HL-60 (cell line): ENCODE measurements around the gene EPHA6.

Experiments
- DNase-seq, 2 experiments: peaks; one replicate each; pipeline ENCODE4 v3.0.0-alpha.2; 2010 to 2020; ENCODE audit warnings: low read depth in 1 of 2, low spot score in 1 of 2
- H3K27ac ChIP-seq: fragments of 250-450 bp; sonication (Bioruptor Pico); replicated peaks from 2 replicates; pipeline ENCODE4 v1.5.1; 2020; ENCODE audit warnings: mild to moderate bottlenecking, moderate library complexity
- H3K27me3 ChIP-seq: fragments of 250-450 bp; sonication (Bioruptor Pico); 2 replicates; pipeline ENCODE4 v1.5.1; 2021; ENCODE audit warnings: mild to moderate bottlenecking, moderate library complexity; ENCODE audit not compliant: insufficient read depth, poor library complexity, severe bottlenecking
- H3K4me3 ChIP-seq: replicated peaks from 2 replicates; pipeline ENCODE4 v1.5.1; 2011; ENCODE audit warnings: mild to moderate bottlenecking, control low read depth, low read length; ENCODE audit not compliant: insufficient read depth
- GABPA ChIP-seq: IDR thresholded peaks from 2 replicates; pipeline ENCODE4 v1.6.1; 2012; ENCODE audit warnings: low read depth
- POLR2AphosphoS5 ChIP-seq: IDR thresholded peaks from 2 replicates; pipeline ENCODE4 v1.6.1; 2012; ENCODE audit warnings: low read depth
- SPI1 ChIP-seq: IDR thresholded peaks from 2 replicates; pipeline ENCODE4 v1.6.1; 2012; ENCODE audit warnings: low read depth, mild to moderate bottlenecking, borderline replicate concordance
- TF ChIP-seq, protein P1 (sequence below): IDR thresholded peaks from 2 replicates; pipeline ENCODE4 v1.6.1; 2012; ENCODE audit warnings: low read depth; ENCODE audit not compliant: insufficient replicate concordance
- TF ChIP-seq, protein P2 (sequence below): IDR thresholded peaks from one replicate; pipeline ENCODE4 v1.5.1; 2011; ENCODE audit warnings: low read length, control low read depth, inconsistent platforms; ENCODE audit not compliant: insufficient read depth

The EPHA6 gene

DNA sequence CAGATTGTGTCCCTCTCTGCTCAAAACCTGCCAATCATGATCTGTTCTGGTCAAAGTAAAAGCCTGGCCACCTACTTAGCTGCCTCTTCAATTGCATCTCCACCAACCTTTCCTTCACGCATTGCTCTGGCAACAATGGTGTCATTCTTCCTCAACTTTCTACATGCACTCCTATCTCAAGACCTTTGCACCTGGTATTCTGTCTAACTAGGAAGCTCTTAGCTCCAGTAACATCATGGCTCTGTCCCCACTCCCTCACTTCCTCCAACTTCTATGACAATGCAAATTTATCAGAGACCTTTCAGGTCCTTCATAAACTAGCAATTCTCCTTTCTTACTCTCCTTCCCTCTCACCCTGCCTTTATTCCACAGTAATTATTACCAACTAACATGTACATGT is 682.7 kb downstream of the EPHA6 start:
- Histone ChIP-seq H3K27me3 (no peaks in the 10 kb centered on the region), H3K4me3 (no peak overlapping the region), H3K27ac (no peak overlapping the region)
- TF ChIP-seq, protein P1, sequence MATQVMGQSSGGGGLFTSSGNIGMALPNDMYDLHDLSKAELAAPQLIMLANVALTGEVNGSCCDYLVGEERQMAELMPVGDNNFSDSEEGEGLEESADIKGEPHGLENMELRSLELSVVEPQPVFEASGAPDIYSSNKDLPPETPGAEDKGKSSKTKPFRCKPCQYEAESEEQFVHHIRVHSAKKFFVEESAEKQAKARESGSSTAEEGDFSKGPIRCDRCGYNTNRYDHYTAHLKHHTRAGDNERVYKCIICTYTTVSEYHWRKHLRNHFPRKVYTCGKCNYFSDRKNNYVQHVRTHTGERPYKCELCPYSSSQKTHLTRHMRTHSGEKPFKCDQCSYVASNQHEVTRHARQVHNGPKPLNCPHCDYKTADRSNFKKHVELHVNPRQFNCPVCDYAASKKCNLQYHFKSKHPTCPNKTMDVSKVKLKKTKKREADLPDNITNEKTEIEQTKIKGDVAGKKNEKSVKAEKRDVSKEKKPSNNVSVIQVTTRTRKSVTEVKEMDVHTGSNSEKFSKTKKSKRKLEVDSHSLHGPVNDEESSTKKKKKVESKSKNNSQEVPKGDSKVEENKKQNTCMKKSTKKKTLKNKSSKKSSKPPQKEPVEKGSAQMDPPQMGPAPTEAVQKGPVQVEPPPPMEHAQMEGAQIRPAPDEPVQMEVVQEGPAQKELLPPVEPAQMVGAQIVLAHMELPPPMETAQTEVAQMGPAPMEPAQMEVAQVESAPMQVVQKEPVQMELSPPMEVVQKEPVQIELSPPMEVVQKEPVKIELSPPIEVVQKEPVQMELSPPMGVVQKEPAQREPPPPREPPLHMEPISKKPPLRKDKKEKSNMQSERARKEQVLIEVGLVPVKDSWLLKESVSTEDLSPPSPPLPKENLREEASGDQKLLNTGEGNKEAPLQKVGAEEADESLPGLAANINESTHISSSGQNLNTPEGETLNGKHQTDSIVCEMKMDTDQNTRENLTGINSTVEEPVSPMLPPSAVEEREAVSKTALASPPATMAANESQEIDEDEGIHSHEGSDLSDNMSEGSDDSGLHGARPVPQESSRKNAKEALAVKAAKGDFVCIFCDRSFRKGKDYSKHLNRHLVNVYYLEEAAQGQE: no peak
- TF ChIP-seq SPI1 (no peak), POLR2AphosphoS5 (no peak)
- no peak for DNase-seq

DNA sequence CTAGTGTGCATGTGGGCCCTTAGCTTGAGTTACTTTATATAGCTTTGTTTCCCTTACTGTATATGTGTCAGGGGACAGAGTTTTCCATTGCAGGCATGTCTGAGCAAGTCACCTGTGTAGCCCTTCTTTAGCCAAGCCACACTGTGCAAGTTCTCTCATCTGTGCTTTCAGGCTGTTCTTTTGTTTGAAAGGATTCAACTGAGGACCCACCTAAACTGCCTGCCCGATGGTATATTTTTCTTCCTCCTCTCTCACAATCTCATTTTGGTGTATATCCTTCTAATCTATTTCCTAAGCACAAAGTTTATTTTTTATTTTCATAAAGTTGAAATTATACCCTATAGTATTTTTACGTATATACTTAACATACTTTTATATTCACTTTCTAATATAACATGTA is 690.1 kb downstream of the EPHA6 start:
- TF ChIP-seq, protein P2, sequence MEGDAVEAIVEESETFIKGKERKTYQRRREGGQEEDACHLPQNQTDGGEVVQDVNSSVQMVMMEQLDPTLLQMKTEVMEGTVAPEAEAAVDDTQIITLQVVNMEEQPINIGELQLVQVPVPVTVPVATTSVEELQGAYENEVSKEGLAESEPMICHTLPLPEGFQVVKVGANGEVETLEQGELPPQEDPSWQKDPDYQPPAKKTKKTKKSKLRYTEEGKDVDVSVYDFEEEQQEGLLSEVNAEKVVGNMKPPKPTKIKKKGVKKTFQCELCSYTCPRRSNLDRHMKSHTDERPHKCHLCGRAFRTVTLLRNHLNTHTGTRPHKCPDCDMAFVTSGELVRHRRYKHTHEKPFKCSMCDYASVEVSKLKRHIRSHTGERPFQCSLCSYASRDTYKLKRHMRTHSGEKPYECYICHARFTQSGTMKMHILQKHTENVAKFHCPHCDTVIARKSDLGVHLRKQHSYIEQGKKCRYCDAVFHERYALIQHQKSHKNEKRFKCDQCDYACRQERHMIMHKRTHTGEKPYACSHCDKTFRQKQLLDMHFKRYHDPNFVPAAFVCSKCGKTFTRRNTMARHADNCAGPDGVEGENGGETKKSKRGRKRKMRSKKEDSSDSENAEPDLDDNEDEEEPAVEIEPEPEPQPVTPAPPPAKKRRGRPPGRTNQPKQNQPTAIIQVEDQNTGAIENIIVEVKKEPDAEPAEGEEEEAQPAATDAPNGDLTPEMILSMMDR: no peak
- TF ChIP-seq, protein P1: no peak
- TF ChIP-seq POLR2AphosphoS5 (no peak), GABPA (no peak), SPI1 (no peak)
- Histone ChIP-seq H3K4me3 (no peak overlapping the region), H3K27me3 (no peaks in the 10 kb centered on the region), H3K27ac (no peak overlapping the region)
- DNase-seq: no peak

DNA sequence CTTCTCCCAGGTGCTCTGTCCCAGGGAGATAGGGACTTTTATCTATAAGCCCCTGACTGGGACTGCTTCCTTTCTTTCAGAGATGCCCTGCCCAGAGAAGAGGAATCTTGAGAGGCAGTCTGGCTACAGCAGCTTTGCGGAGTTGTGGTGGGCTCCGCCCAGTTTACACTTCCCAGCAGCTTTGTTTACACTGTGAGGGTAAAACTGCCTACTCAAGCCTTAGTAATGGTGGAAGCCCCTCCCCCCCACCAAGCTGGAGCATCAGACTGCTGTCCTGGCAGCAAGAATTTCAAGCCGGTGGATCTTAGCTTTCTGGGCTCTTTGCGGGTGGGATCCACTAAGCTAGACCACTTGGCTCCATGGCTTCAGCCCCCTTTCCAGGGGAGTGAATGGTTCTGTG is 696.4 kb downstream of the EPHA6 start:
- Histone ChIP-seq H3K27ac (no peak overlapping the region), H3K27me3 (no peaks in the 10 kb centered on the region), H3K4me3 (no peak overlapping the region)
- DNase-seq: no peak
- TF ChIP-seq SPI1 (no peak), GABPA (no peak), POLR2AphosphoS5 (no peak)
- TF ChIP-seq, protein P2: no peak
- TF ChIP-seq, protein P1: no peak

DNA sequence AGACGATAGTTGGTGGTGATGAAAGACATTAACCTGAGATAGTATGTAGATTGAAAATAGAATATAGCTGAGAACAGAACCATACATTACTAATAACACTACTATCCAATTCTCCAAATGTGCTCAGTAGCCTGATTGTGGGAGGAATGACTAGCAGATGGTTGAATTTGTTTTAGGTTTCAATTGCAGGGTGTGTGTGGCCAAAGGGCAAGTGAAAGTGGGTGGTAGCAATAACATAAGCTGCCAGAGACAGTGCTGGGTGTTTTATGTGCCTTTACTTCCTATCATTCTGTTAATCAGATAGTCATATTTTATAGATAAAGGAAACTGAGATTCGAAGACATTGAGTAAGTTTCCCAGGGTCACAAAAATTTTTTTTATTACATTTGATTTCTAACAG is 700.7 kb downstream of the EPHA6 start:
- H3K27ac ChIP-seq: no peak overlapping the region
- TF ChIP-seq, protein P2: no peak
- TF ChIP-seq, protein P1: no peak
- no peak for TF ChIP-seq SPI1
- TF ChIP-seq POLR2AphosphoS5: no peak
- TF ChIP-seq GABPA: no peak
- no peaks in the 10 kb centered on the region for H3K27me3 ChIP-seq
- DNase-seq: no peak
- H3K4me3 ChIP-seq: no peak overlapping the region
